GM12878 (cell line): Measurements from ENCODE around the gene FABP7. TPM values are rescaled to one million over a fixed set of nuclear protein-coding genes. Genes with fewer than 3 reads are reported as not detected.

Source experiments
- ATAC-seq: fragments of 200-7000 bp; cut with Tn5 transposase; 3 replicates; pipeline ENCODE4 v1.9.1; 2020; ENCODE audit warnings: mild to moderate bottlenecking, moderate library complexity
- BruUV-seq: library from RNA; stranded (reverse); fragments of 400-500 nt; replicated peaks from 2 replicates; lab custom pipeline; 2021; lab: Mats Ljungman, UMichigan
- CTCF ChIA-PET: fragments of 300-600 bp; sonication (Branson Sonifier 250); formaldehyde crosslinking; extraction: SDS; loops from one replicate; lab custom pipeline; 2021; ENCODE audit warnings: inconsistent platforms; lab: Yijun Ruan, JAX
- POLR2A ChIA-PET: fragments of 350-600 bp; formaldehyde crosslinking; extraction: SDS; loops from one replicate; lab custom pipeline; 2021; ENCODE audit warnings: inconsistent platforms; lab: Charles Lee
- RAD21 ChIA-PET: fragments of 300-600 bp; sonication (Branson Sonifier 250); formaldehyde crosslinking; loops from one replicate; lab custom pipeline; 2023; ENCODE audit warnings: antibody characterized with exemption; ENCODE audit not compliant: unreplicated experiment; lab: Charles Lee
- SMC1A ChIA-PET: fragments of 300-600 bp; sonication (Branson Sonifier 250); formaldehyde crosslinking; loops from one replicate; lab custom pipeline; 2023; ENCODE audit not compliant: unreplicated experiment, uncharacterized antibody; lab: Charles Lee
- DNase-seq: peaks from one replicate; pipeline ENCODE4 v3.0.0-alpha.2; 2011; ENCODE audit warnings: low read depth, low spot score
- FAIRE-seq: peaks from 3 replicates; lab custom pipeline; 2011; peaks lifted over from hg19 to GRCh38; lab: Jason Lieb, UNC
- H2AFZ ChIP-seq: 2 replicates; pipeline ENCODE4 v1.6.0; 2011; ENCODE audit warnings: low read depth, low read length, control low read depth; ENCODE audit not compliant: control insufficient read depth
- H3K27ac ChIP-seq: 2 replicates; pipeline ENCODE4 v1.5.1; 2011; ENCODE audit warnings: control low read depth; ENCODE audit not compliant: control insufficient read depth, insufficient read depth
- H3K27me3 ChIP-seq, 2 experiments: replicated peaks in 1 of 2; 2 replicates each; pipeline versions ENCODE4 v1.6.0 to v1.6.1; 2011; ENCODE audit warnings: low read length in 1 of 2; ENCODE audit not compliant: control insufficient read depth in 2 of 2, insufficient read depth in 2 of 2
- H3K36me3 ChIP-seq, 2 experiments: 2 replicates each; pipeline ENCODE4 v1.5.1; 2011; ENCODE audit warnings: low read length in 1 of 2; ENCODE audit not compliant: control insufficient read depth in 2 of 2, insufficient read depth in 2 of 2
- H3K4me1 ChIP-seq: 2 replicates; pipeline ENCODE4 v1.6.1; 2011; ENCODE audit warnings: mild to moderate bottlenecking, low read length, moderate library complexity, mixed read lengths; ENCODE audit not compliant: control insufficient read depth, insufficient read depth
- H3K4me2 ChIP-seq: 2 replicates; pipeline ENCODE4 v1.6.0; 2011; ENCODE audit warnings: control low read depth; ENCODE audit not compliant: control insufficient read depth, insufficient read depth
- H3K4me3 ChIP-seq: fragments of 200-600 bp; sonication (generic); 2 replicates; pipeline ENCODE4 v1.5.1; 2016
- H3K79me2 ChIP-seq: 2 replicates; pipeline ENCODE4 v1.6.0; 2011; ENCODE audit warnings: low read length; ENCODE audit not compliant: control insufficient read depth, insufficient read depth
- H3K9ac ChIP-seq: 2 replicates; pipeline ENCODE4 v1.8.0; 2011; ENCODE audit warnings: low read length, control low read depth, mixed read lengths; ENCODE audit not compliant: control insufficient read depth, insufficient read depth
- H3K9me3 ChIP-seq: replicated peaks from 3 replicates; pipeline ENCODE4 v1.5.1; 2011; ENCODE audit warnings: mild to moderate bottlenecking, low read length; ENCODE audit not compliant: control insufficient read depth, insufficient read depth
- H4K20me1 ChIP-seq: 2 replicates; pipeline ENCODE4 v1.6.0; 2011; ENCODE audit not compliant: control insufficient read depth, insufficient read depth
- CHD2 ChIP-seq: IDR thresholded peaks from 2 replicates; pipeline ENCODE4 v1.6.1; 2011; ENCODE audit warnings: low read depth, low read length, improper control_type of control experiment, borderline replicate concordance
- MYB ChIP-seq: fragments of 150-350 bp; IDR thresholded peaks from 2 replicates; pipeline ENCODE4 v1.6.1; 2014; ENCODE audit warnings: mild to moderate bottlenecking, low read depth, low read length, borderline replicate concordance
- NFYB ChIP-seq: IDR thresholded peaks from 2 replicates; pipeline ENCODE4 v1.6.1; 2011; ENCODE audit warnings: low read depth, mild to moderate bottlenecking, low read length, improper control_type of control experiment, moderate library complexity; ENCODE audit not compliant: insufficient read depth
- SP1 ChIP-seq: IDR thresholded peaks from one replicate; pipeline ENCODE4 v1.6.1; 2011; ENCODE audit warnings: low read depth, low read length
- YY1 ChIP-seq: IDR thresholded peaks from 2 replicates; pipeline ENCODE4 v1.6.1; 2011; ENCODE audit warnings: low read depth, mild to moderate bottlenecking, low read length
- ZNF217 ChIP-seq: fragments of 450-650 bp; IDR thresholded peaks from 2 replicates; pipeline ENCODE4 v1.6.1; 2017; ENCODE audit warnings: antibody characterized with exemption, mild to moderate bottlenecking
- ZZZ3 ChIP-seq: IDR thresholded peaks from 2 replicates; pipeline ENCODE4 v1.6.1; 2011; ENCODE audit warnings: low read depth; ENCODE audit not compliant: control insufficient read depth, insufficient read length
- whole genome bisulfite sequencing: methylation state at CpG from one replicate; pipeline ENCODE4 v1.1.6; 2016; ENCODE audit warnings: low lambda C conversion rate; ENCODE audit not compliant: insufficient replicate concordance, insufficient coverage; ENCODE audit errors: missing lambda C conversion rate; 5-methylcytosine and 5-hydroxymethylcytosine counted together
- in situ Hi-C: fragments of 300-500 bp; cut with MboI; formaldehyde crosslinking; loops from 9 replicates; pipeline ENCODE4 v1.14.3; 2018; ENCODE audit warnings: mixed read lengths
- intact Hi-C: fragments of 100-400 bp; cut with micrococcal nuclease; formaldehyde crosslinking; loops from one replicate; pipeline ENCODE4 v1.14.2; 2022; ENCODE audit not compliant: unreplicated experiment
- polyA plus RNA-seq, 11 experiments: library from polyadenylated mRNA; depleted of rRNA in 4 of 11; unstranded in 6 of 11; stranded (reverse) in 5 of 11; fragments of >200 nt; fragmentation: Nextera tagmentation in 4 of 11; fragmentation: Illumina TruSeq in 1 of 11; extraction: Ambion mirVana in 4 of 11; extraction: Trizol in 1 of 11; gene quantifications; 1 replicate in 1 of 11; 2 replicates in 10 of 11; pipeline versions ENCODE4 v1.2.1 to v1.2.3, GENCODE V29; 2011 to 2016; ENCODE audit warnings: inconsistent platforms in 2 of 11, missing spikeins in 2 of 11, low read depth in 1 of 11
- total RNA-seq, 4 experiments: library from RNA; depleted of rRNA in 3 of 4; stranded (reverse); fragments of >200 nt in 3 of 4; fragmentation: Illumina TruSeq in 1 of 4; extraction: Trizol in 1 of 4; gene quantifications; 2 replicates each; pipeline versions ENCODE4 v1.2.1 to v1.2.3, GENCODE V29; 2013 to 2021
- TF ChIP-seq, protein P1 (sequence below): fragments of 450-650 bp; IDR thresholded peaks from 2 replicates; pipeline ENCODE4 v1.6.1; 2017; ENCODE audit warnings: mild to moderate bottlenecking
- TF ChIP-seq, protein P2 (sequence below): fragments of 450-650 bp; formaldehyde crosslinking; IDR thresholded peaks from 2 replicates; pipeline ENCODE4 v1.5.0; 2022; ENCODE audit warnings: mild to moderate bottlenecking, missing genetic modification characterization
- TF ChIP-seq, protein P3 (sequence below): fragments of 450-650 bp; IDR thresholded peaks from 2 replicates; pipeline ENCODE4 v1.6.1; 2016; ENCODE audit warnings: mild to moderate bottlenecking, moderate library complexity, borderline replicate concordance
- TF ChIP-seq, protein P4 (sequence below): IDR thresholded peaks from 2 replicates; pipeline ENCODE4 v1.6.1; 2012; ENCODE audit warnings: low read depth, low read length, improper control_type of control experiment
- TF ChIP-seq, protein P5 (sequence below): fragments of 450-650 bp; IDR thresholded peaks from 2 replicates; pipeline ENCODE4 v1.6.1; 2017; ENCODE audit warnings: mild to moderate bottlenecking, low read depth, inconsistent platforms; ENCODE audit not compliant: poor library complexity, severe bottlenecking

Gene FABP7
- total and polyA plus RNA-seq, 10 of the 15 experiments (the other 5 are each of a cell fraction or from before 2014, with no cell fraction given): not detected

DNA sequence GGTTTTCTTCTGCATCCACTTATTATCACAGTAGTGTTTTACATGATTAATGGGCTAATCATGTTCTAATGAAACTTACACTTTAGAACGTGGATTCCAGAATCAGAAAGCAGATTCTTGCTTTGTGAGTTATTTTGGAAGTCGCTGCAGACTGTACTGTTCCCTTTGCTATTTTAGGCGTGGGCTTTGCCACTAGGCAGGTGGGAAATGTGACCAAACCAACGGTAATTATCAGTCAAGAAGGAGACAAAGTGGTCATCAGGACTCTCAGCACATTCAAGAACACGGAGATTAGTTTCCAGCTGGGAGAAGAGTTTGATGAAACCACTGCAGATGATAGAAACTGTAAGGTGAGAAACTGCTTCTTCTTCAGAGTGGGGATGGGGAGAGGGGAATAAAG is 598 bp downstream of the FABP7 start:
- Histone ChIP-seq H3K27ac (no peak overlapping the region), H3K79me2 (no peaks in the 10 kb centered on the region), H3K4me2 (no peak overlapping the region), H3K4me1 (no peaks in the 10 kb centered on the region), H4K20me1 (no peaks in the 10 kb centered on the region), H3K36me3 (no peaks in the 10 kb centered on the region), H3K4me3 (no peak overlapping the region), H2AFZ (no peak overlapping the region), H3K9me3 (no peaks in the 10 kb centered on the region), H3K9ac (no peak overlapping the region), H3K27me3 (no peaks in the 10 kb centered on the region)
- ATAC-seq: no peak
- in situ Hi-C loops (no loop called here), intact Hi-C loops (no loop called here)
- DNase-seq: no peak
- BruUV-seq: no TSS peak
- POLR2A ChIA-PET: no interaction called here
- 9% methylated on average over 5 of the region's 5 CpGs for WGBS
- RAD21 ChIA-PET: interaction anchor here (0.8 to 1.5 kb wide), 3 partner anchors 9 to 48 kb away, joined by 3 to 5 read pairs (median 4); partner anchors contain the start of gene SMPDL3A
- no peak for FAIRE-seq
- SMC1A ChIA-PET: interaction anchor here (0.8 to 1.4 kb wide), 3 partner anchors 10 to 59 kb away, joined by 3 to 4 read pairs (median 3); no protein-coding TSS in a partner anchor
- CTCF ChIA-PET: interaction anchor here (0.6 to 1.5 kb wide), 6 partner anchors 9 to 89 kb away, joined by 3 to 4 read pairs (median 4); partner anchors contain the start of gene SMPDL3A
- TF ChIP-seq ZZZ3 (no peak), MYB (no peak), YY1 (no peak), SP1 (no peak), CHD2 (no peak), ZNF217 (no peak), NFYB (no peak)
- TF ChIP-seq, protein P1, sequence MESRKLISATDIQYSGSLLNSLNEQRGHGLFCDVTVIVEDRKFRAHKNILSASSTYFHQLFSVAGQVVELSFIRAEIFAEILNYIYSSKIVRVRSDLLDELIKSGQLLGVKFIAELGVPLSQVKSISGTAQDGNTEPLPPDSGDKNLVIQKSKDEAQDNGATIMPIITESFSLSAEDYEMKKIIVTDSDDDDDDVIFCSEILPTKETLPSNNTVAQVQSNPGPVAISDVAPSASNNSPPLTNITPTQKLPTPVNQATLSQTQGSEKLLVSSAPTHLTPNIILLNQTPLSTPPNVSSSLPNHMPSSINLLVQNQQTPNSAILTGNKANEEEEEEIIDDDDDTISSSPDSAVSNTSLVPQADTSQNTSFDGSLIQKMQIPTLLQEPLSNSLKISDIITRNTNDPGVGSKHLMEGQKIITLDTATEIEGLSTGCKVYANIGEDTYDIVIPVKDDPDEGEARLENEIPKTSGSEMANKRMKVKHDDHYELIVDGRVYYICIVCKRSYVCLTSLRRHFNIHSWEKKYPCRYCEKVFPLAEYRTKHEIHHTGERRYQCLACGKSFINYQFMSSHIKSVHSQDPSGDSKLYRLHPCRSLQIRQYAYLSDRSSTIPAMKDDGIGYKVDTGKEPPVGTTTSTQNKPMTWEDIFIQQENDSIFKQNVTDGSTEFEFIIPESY: no peak
- TF ChIP-seq, protein P2, sequence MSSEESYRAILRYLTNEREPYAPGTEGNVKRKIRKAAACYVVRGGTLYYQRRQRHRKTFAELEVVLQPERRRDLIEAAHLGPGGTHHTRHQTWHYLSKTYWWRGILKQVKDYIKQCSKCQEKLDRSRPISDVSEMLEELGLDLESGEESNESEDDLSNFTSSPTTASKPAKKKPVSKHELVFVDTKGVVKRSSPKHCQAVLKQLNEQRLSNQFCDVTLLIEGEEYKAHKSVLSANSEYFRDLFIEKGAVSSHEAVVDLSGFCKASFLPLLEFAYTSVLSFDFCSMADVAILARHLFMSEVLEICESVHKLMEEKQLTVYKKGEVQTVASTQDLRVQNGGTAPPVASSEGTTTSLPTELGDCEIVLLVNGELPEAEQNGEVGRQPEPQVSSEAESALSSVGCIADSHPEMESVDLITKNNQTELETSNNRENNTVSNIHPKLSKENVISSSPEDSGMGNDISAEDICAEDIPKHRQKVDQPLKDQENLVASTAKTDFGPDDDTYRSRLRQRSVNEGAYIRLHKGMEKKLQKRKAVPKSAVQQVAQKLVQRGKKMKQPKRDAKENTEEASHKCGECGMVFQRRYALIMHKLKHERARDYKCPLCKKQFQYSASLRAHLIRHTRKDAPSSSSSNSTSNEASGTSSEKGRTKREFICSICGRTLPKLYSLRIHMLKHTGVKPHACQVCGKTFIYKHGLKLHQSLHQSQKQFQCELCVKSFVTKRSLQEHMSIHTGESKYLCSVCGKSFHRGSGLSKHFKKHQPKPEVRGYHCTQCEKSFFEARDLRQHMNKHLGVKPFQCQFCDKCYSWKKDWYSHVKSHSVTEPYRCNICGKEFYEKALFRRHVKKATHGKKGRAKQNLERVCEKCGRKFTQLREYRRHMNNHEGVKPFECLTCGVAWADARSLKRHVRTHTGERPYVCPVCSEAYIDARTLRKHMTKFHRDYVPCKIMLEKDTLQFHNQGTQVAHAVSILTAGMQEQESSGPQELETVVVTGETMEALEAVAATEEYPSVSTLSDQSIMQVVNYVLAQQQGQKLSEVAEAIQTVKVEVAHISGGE: no peak
- TF ChIP-seq, protein P3, sequence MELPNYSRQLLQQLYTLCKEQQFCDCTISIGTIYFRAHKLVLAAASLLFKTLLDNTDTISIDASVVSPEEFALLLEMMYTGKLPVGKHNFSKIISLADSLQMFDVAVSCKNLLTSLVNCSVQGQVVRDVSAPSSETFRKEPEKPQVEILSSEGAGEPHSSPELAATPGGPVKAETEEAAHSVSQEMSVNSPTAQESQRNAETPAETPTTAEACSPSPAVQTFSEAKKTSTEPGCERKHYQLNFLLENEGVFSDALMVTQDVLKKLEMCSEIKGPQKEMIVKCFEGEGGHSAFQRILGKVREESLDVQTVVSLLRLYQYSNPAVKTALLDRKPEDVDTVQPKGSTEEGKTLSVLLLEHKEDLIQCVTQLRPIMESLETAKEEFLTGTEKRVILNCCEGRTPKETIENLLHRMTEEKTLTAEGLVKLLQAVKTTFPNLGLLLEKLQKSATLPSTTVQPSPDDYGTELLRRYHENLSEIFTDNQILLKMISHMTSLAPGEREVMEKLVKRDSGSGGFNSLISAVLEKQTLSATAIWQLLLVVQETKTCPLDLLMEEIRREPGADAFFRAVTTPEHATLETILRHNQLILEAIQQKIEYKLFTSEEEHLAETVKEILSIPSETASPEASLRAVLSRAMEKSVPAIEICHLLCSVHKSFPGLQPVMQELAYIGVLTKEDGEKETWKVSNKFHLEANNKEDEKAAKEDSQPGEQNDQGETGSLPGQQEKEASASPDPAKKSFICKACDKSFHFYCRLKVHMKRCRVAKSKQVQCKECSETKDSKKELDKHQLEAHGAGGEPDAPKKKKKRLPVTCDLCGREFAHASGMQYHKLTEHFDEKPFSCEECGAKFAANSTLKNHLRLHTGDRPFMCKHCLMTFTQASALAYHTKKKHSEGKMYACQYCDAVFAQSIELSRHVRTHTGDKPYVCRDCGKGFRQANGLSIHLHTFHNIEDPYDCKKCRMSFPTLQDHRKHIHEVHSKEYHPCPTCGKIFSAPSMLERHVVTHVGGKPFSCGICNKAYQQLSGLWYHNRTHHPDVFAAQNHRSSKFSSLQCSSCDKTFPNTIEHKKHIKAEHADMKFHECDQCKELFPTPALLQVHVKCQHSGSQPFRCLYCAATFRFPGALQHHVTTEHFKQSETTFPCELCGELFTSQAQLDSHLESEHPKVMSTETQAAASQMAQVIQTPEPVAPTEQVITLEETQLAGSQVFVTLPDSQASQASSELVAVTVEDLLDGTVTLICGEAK: no peak
- TF ChIP-seq, protein P4, sequence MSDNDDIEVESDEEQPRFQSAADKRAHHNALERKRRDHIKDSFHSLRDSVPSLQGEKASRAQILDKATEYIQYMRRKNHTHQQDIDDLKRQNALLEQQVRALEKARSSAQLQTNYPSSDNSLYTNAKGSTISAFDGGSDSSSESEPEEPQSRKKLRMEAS: no peak
- TF ChIP-seq, protein P5, sequence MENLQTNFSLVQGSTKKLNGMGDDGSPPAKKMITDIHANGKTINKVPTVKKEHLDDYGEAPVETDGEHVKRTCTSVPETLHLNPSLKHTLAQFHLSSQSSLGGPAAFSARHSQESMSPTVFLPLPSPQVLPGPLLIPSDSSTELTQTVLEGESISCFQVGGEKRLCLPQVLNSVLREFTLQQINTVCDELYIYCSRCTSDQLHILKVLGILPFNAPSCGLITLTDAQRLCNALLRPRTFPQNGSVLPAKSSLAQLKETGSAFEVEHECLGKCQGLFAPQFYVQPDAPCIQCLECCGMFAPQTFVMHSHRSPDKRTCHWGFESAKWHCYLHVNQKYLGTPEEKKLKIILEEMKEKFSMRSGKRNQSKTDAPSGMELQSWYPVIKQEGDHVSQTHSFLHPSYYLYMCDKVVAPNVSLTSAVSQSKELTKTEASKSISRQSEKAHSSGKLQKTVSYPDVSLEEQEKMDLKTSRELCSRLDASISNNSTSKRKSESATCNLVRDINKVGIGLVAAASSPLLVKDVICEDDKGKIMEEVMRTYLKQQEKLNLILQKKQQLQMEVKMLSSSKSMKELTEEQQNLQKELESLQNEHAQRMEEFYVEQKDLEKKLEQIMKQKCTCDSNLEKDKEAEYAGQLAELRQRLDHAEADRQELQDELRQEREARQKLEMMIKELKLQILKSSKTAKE: no peak
